Tibial nerve (tissue), 3 donors: ENCODE data around the gene RAE1.

ENCODE experiments used
- POLR2A ChIP-seq, 2 donors: fragments of 450-650 bp; IDR thresholded peaks; one replicate each; pipeline ENCODE4 v1.6.1; 2017; ENCODE audit warnings: antibody characterized with exemption in 2 of 2, mild to moderate bottlenecking in 2 of 2, moderate library complexity in 2 of 2
- TF ChIP-seq, protein P1 (sequence below), 5 experiments: fragments of 200-600 bp in 3 of 5; fragments of 450-650 bp in 2 of 5; sonication (generic) in 3 of 5; IDR thresholded peaks; one replicate each; pipeline ENCODE4 v1.5.1; 2016 to 2019; ENCODE audit warnings: antibody characterized with exemption in 5 of 5, mild to moderate bottlenecking in 3 of 5, moderate library complexity in 2 of 5

DNA sequence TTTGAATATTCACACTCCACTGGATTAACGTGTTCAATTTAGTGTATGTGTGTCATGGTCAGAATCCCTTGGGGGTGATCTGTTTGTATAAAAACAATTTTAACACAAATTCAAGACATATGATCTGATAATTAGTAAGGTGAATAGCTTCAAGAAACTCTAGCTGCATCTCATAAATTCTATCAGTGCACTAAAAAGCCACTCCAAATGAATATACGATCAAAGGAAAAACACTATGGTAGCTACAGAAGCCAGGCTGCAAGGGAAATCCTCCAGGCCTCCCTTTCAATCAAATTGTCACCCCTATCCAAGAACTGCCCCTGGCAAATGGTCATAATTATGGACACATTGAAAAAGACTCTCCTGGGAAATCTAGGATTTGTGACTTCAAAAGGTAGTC, 9.4 kb upstream of the RAE1 start:
- TF ChIP-seq, protein P1, sequence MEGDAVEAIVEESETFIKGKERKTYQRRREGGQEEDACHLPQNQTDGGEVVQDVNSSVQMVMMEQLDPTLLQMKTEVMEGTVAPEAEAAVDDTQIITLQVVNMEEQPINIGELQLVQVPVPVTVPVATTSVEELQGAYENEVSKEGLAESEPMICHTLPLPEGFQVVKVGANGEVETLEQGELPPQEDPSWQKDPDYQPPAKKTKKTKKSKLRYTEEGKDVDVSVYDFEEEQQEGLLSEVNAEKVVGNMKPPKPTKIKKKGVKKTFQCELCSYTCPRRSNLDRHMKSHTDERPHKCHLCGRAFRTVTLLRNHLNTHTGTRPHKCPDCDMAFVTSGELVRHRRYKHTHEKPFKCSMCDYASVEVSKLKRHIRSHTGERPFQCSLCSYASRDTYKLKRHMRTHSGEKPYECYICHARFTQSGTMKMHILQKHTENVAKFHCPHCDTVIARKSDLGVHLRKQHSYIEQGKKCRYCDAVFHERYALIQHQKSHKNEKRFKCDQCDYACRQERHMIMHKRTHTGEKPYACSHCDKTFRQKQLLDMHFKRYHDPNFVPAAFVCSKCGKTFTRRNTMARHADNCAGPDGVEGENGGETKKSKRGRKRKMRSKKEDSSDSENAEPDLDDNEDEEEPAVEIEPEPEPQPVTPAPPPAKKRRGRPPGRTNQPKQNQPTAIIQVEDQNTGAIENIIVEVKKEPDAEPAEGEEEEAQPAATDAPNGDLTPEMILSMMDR (IDR thresholded peaks at IDR 0.05): no peak
- TF ChIP-seq POLR2A (IDR thresholded peaks at IDR 0.05): no peak
